ENCODE data around the gene MYH16.

Gene MYH16

DNA sequence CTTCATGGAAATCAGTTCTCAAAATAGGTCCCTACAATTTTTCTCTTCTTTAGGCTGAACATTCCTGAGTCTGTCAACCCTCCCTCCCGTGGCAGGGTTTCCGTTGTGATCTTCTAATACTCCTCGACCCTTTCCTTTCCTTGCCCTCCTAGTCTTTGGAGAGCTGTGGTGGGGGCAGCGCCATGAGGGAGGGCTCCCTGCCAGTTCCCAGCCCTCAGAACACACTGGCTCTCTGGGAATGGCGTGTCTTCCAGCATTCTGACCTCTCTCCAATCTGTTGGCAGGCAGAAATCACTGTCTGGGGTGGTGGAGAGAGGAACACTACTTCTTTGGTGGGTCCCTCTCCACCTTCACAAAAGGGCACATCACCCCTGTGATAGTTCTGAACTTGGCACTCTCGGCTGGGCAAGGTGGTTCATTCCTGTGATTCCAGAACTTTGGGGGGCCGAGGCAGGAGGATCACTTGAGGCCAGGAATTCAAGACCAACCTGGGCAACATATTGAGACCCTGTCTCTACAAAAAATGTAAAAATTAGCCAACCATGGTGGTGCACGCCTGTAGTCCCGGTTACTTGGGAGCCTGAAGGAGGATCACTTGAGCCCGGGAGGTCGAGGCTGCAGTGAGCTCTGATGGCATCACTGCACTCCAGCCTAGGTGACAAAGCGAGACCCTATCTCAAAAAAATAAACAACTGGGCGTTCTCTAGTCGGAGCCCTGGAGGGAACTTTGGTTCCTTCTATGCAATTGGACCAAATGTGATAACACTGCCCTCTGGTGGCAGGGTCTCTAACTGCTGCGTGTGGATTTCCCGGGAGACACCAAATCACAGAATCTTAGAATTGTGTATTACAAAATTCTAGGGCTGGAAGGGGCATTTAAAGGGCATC, 39.9 kb downstream of the MYH16 start:
- no peak overlapping the region for H2BK120ac ChIP-seq (ENCODE audit: low read depth, low read length)
- H3K27me3 ChIP-seq (ENCODE audit: control insufficient read depth in 3 of 3, insufficient read depth in 3 of 3, low read depth in 1 of 3, low read length in 3 of 3): no peaks in the 10 kb centered on the region
- no peak overlapping the region for H3K4me3 ChIP-seq (ENCODE audit: low read length in 2 of 2)
- no peak overlapping the region for H2AK5ac ChIP-seq (ENCODE audit: low read depth, low read length)
- H2BK12ac ChIP-seq (ENCODE audit: low read length): no peak overlapping the region
- no peak overlapping the region for H2AFZ ChIP-seq (ENCODE audit: low read length)
- no peak overlapping the region for H3K27ac ChIP-seq (replicated peaks; ENCODE audit: low read length)
- H3K23ac ChIP-seq (ENCODE audit: low read depth, low read length, poor library complexity): no peak overlapping the region
- no peak overlapping the region for H3K9ac ChIP-seq (ENCODE audit: low read depth, low read length, poor library complexity)
- no peak overlapping the region for H3K4ac ChIP-seq (ENCODE audit: low read length)
- H3K79me1 ChIP-seq (ENCODE audit: low read depth, low read length): no peaks in the 10 kb centered on the region
- H3K36me3 ChIP-seq (replicated peaks in 1 of 2; ENCODE audit: control insufficient read depth in 2 of 2, insufficient read depth in 2 of 2, low read length in 2 of 2): no peaks in the 10 kb centered on the region
- H3K4me2 ChIP-seq (ENCODE audit: insufficient read depth, low read length, poor library complexity, severe bottlenecking): no peak overlapping the region
- H3K4me1 ChIP-seq (ENCODE audit: control insufficient read depth in 2 of 2, insufficient read depth in 1 of 2, low read depth in 1 of 2, low read length in 2 of 2): no peaks in the 10 kb centered on the region
- H3K18ac ChIP-seq (ENCODE audit: low read length): peak overlapping the region; percentile 15
- H4K8ac ChIP-seq (ENCODE audit: low read depth, low read length): no peak overlapping the region
- H3K9me3 ChIP-seq (replicated peaks in 1 of 2; ENCODE audit: control insufficient read depth in 2 of 2, insufficient read depth in 1 of 2, low read depth in 1 of 2, low read length in 2 of 2): peaks cover 6% of the 10 kb centered on the region in 2 donors
- no peak overlapping the region for H3K14ac ChIP-seq (ENCODE audit: low read length)
- no peak overlapping the region for H4K91ac ChIP-seq (ENCODE audit: low read depth, low read length, poor library complexity)
- peak; percentile 67 for DNase-seq (ENCODE audit: low spot score)
- no CpG with 5 or more reads among the region's 16 CpGs for WGBS, 2 donors (ENCODE audit: extremely low coverage in 2 of 2, insufficient read length in 2 of 2, insufficient replicate concordance in 1 of 2)
- no peak overlapping the region for H2BK15ac ChIP-seq (ENCODE audit: low read length)
- no peak overlapping the region for H2BK5ac ChIP-seq (ENCODE audit: low read length)

- Histone ChIP-seq H3K18ac (ENCODE audit: low read length) (no peak overlapping the region), H4K91ac (ENCODE audit: low read depth, low read length, poor library complexity) (no peak overlapping the region), H3K4me1 (ENCODE audit: control insufficient read depth in 2 of 2, insufficient read depth in 1 of 2, low read depth in 1 of 2, low read length in 2 of 2) (no peaks in the 10 kb centered on the region), H3K4ac (ENCODE audit: low read length) (no peak overlapping the region), H3K9me3 (replicated peaks in 1 of 2; ENCODE audit: control insufficient read depth in 2 of 2, insufficient read depth in 1 of 2, low read depth in 1 of 2, low read length in 2 of 2) (peaks cover 6% of the 10 kb centered on the region in 2 donors), H2BK15ac (ENCODE audit: low read length) (no peak overlapping the region), H2BK120ac (ENCODE audit: low read depth, low read length) (no peak overlapping the region), H3K23ac (ENCODE audit: low read depth, low read length, poor library complexity) (no peak overlapping the region), H3K79me1 (ENCODE audit: low read depth, low read length) (no peaks in the 10 kb centered on the region), H2BK12ac (ENCODE audit: low read length) (no peak overlapping the region), H3K27me3 (ENCODE audit: control insufficient read depth in 3 of 3, insufficient read depth in 3 of 3, low read depth in 1 of 3, low read length in 3 of 3) (no peaks in the 10 kb centered on the region), H3K4me2 (ENCODE audit: insufficient read depth, low read length, poor library complexity, severe bottlenecking) (no peak overlapping the region), H3K9ac (ENCODE audit: low read depth, low read length, poor library complexity) (no peak overlapping the region), H2BK5ac (ENCODE audit: low read length) (no peak overlapping the region), H3K4me3 (ENCODE audit: low read length in 2 of 2) (no peak overlapping the region), H3K27ac (replicated peaks; ENCODE audit: low read length) (no peak overlapping the region), H2AFZ (ENCODE audit: low read length) (no peak overlapping the region), H3K36me3 (replicated peaks in 1 of 2; ENCODE audit: control insufficient read depth in 2 of 2, insufficient read depth in 2 of 2, low read length in 2 of 2) (no peaks in the 10 kb centered on the region), H3K14ac (ENCODE audit: low read length) (no peak overlapping the region), H4K8ac (ENCODE audit: low read depth, low read length) (no peak overlapping the region), H2AK5ac (ENCODE audit: low read depth, low read length) (no peak overlapping the region)
- DNase-seq (ENCODE audit: low spot score): no peak
- no CpG with 5 or more reads among the region's 1 CpG for WGBS, 2 donors (ENCODE audit: extremely low coverage in 2 of 2, insufficient read length in 2 of 2, insufficient replicate concordance in 1 of 2)
These were observed 40.5 kb downstream of the MYH16 start for GRCh38 chr7:99313204-99313573.

GRCh38 chr7:99314504-99314903, 41.9 kb downstream of the MYH16 start:
- no peak overlapping the region for H2BK12ac ChIP-seq (ENCODE audit: low read length)
- H2AK5ac ChIP-seq (ENCODE audit: low read depth, low read length): no peak overlapping the region
- no peaks in the 10 kb centered on the region for H3K36me3 ChIP-seq (replicated peaks in 1 of 2; ENCODE audit: control insufficient read depth in 2 of 2, insufficient read depth in 2 of 2, low read length in 2 of 2)
- H3K18ac ChIP-seq (ENCODE audit: low read length): no peak overlapping the region
- no peak overlapping the region for H3K14ac ChIP-seq (ENCODE audit: low read length)
- no peaks in the 10 kb centered on the region for H3K4me1 ChIP-seq (ENCODE audit: control insufficient read depth in 2 of 2, insufficient read depth in 1 of 2, low read depth in 1 of 2, low read length in 2 of 2)
- peaks cover 1 to 5% of the 10 kb centered on the region in 2 donors for H3K9me3 ChIP-seq (replicated peaks in 1 of 2; ENCODE audit: control insufficient read depth in 2 of 2, insufficient read depth in 1 of 2, low read depth in 1 of 2, low read length in 2 of 2)
- H3K4me3 ChIP-seq (ENCODE audit: low read length in 2 of 2): peak overlapping the region in 1 of 2 donors; percentile 15
- no peak overlapping the region for H4K91ac ChIP-seq (ENCODE audit: low read depth, low read length, poor library complexity)
- no peak overlapping the region for H3K9ac ChIP-seq (ENCODE audit: low read depth, low read length, poor library complexity)
- no peak overlapping the region for H4K8ac ChIP-seq (ENCODE audit: low read depth, low read length)
- no peak overlapping the region for H2BK15ac ChIP-seq (ENCODE audit: low read length)
- H2BK5ac ChIP-seq (ENCODE audit: low read length): no peak overlapping the region
- WGBS, 2 donors (ENCODE audit: extremely low coverage in 2 of 2, insufficient read length in 2 of 2, insufficient replicate concordance in 1 of 2): no CpG with 5 or more reads among the region's 7 CpGs
- no peak overlapping the region for H2BK120ac ChIP-seq (ENCODE audit: low read depth, low read length)
- H3K4me2 ChIP-seq (ENCODE audit: insufficient read depth, low read length, poor library complexity, severe bottlenecking): no peak overlapping the region
- no peak overlapping the region for H3K4ac ChIP-seq (ENCODE audit: low read length)
- no peak overlapping the region for H2AFZ ChIP-seq (ENCODE audit: low read length)
- no peak overlapping the region for H3K27ac ChIP-seq (replicated peaks; ENCODE audit: low read length)
- no peaks in the 10 kb centered on the region for H3K27me3 ChIP-seq (ENCODE audit: control insufficient read depth in 3 of 3, insufficient read depth in 3 of 3, low read depth in 1 of 3, low read length in 3 of 3)
- H3K23ac ChIP-seq (ENCODE audit: low read depth, low read length, poor library complexity): no peak overlapping the region
- no peak for DNase-seq (ENCODE audit: low spot score)
- no peaks in the 10 kb centered on the region for H3K79me1 ChIP-seq (ENCODE audit: low read depth, low read length)

- Histone ChIP-seq H3K27ac (replicated peaks; ENCODE audit: low read length) (no peak overlapping the region), H2BK12ac (ENCODE audit: low read length) (no peak overlapping the region), H2BK5ac (ENCODE audit: low read length) (no peak overlapping the region), H2BK15ac (ENCODE audit: low read length) (no peak overlapping the region), H3K36me3 (replicated peaks in 1 of 2; ENCODE audit: control insufficient read depth in 2 of 2, insufficient read depth in 2 of 2, low read length in 2 of 2) (no peaks in the 10 kb centered on the region), H4K91ac (ENCODE audit: low read depth, low read length, poor library complexity) (no peak overlapping the region), H3K18ac (ENCODE audit: low read length) (no peak overlapping the region), H2AFZ (ENCODE audit: low read length) (no peak overlapping the region), H3K14ac (ENCODE audit: low read length) (no peak overlapping the region), H3K27me3 (ENCODE audit: control insufficient read depth in 3 of 3, insufficient read depth in 3 of 3, low read depth in 1 of 3, low read length in 3 of 3) (no peaks in the 10 kb centered on the region), H3K79me1 (ENCODE audit: low read depth, low read length) (peaks cover 4% of the 10 kb centered on the region), H3K4ac (ENCODE audit: low read length) (no peak overlapping the region), H3K4me3 (ENCODE audit: low read length in 2 of 2) (no peak overlapping the region), H3K4me2 (ENCODE audit: insufficient read depth, low read length, poor library complexity, severe bottlenecking) (no peak overlapping the region), H4K8ac (ENCODE audit: low read depth, low read length) (no peak overlapping the region), H3K9me3 (replicated peaks in 1 of 2; ENCODE audit: control insufficient read depth in 2 of 2, insufficient read depth in 1 of 2, low read depth in 1 of 2, low read length in 2 of 2) (no peaks in the 10 kb centered on the region), H3K9ac (ENCODE audit: low read depth, low read length, poor library complexity) (no peak overlapping the region), H2BK120ac (ENCODE audit: low read depth, low read length) (no peak overlapping the region), H3K4me1 (ENCODE audit: control insufficient read depth in 2 of 2, insufficient read depth in 1 of 2, low read depth in 1 of 2, low read length in 2 of 2) (peaks cover 0 to 1% of the 10 kb centered on the region in 2 donors), H3K23ac (ENCODE audit: low read depth, low read length, poor library complexity) (no peak overlapping the region), H2AK5ac (ENCODE audit: low read depth, low read length) (no peak overlapping the region)
- DNase-seq (ENCODE audit: low spot score): no peak
- no CpG with 5 or more reads among the region's 4 CpGs for WGBS, 2 donors (ENCODE audit: extremely low coverage in 2 of 2, insufficient read length in 2 of 2, insufficient replicate concordance in 1 of 2)
These were observed 47.7 kb downstream of the MYH16 start for GRCh38 chr7:99320371-99320770.
